ENCODE results near the gene SARNP. TPM values are rescaled to one million over a fixed set of nuclear protein-coding genes. Genes with fewer than 3 reads are reported as not detected.

SARNP gene
- total RNA-seq, 1 donor from 2014 or later, result 76.6 TPM

DNA sequence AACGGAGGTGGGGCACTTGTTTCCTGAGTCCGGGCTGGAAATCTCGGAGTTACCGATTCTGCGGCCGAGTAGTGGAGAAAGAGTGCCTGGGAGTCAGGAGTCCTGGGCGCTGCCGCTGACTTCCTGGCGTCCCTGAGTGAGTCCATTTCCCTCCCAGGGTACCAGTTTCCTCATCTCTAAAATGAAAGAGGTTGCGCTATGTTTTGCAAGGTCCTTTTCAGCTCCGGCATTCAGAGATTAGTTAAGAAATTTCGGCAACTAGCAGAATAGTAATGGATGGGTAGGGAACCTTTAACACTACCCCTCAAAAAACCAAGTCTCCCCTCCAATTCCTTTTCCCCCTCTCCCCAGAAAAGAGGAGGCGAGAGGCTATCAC, 101.0 kb downstream of the SARNP start:
- Mint-ChIP-seq H3K36me3 (ENCODE audit: low read depth, unreplicated experiment) (peaks cover 9% of the 10 kb centered on the region), H3K27me3 (ENCODE audit: unreplicated experiment) (peaks cover 27% of the 10 kb centered on the region), H3K4me3 (ENCODE audit: unreplicated experiment) (peak overlapping the region; percentile 94), H3K4me1 (ENCODE audit: unreplicated experiment) (peaks cover 29% of the 10 kb centered on the region), H3K9me3 (ENCODE audit: unreplicated experiment) (no peaks in the 10 kb centered on the region), H3K27ac (ENCODE audit: unreplicated experiment) (peak overlapping the region; percentile 84)
- TF ChIP-seq, protein P1, sequence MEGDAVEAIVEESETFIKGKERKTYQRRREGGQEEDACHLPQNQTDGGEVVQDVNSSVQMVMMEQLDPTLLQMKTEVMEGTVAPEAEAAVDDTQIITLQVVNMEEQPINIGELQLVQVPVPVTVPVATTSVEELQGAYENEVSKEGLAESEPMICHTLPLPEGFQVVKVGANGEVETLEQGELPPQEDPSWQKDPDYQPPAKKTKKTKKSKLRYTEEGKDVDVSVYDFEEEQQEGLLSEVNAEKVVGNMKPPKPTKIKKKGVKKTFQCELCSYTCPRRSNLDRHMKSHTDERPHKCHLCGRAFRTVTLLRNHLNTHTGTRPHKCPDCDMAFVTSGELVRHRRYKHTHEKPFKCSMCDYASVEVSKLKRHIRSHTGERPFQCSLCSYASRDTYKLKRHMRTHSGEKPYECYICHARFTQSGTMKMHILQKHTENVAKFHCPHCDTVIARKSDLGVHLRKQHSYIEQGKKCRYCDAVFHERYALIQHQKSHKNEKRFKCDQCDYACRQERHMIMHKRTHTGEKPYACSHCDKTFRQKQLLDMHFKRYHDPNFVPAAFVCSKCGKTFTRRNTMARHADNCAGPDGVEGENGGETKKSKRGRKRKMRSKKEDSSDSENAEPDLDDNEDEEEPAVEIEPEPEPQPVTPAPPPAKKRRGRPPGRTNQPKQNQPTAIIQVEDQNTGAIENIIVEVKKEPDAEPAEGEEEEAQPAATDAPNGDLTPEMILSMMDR (IDR thresholded peaks at IDR 0.05; ENCODE audit: unreplicated experiment), result no peak
- no peak for DNase-seq (ENCODE audit: low spot score)

DNA sequence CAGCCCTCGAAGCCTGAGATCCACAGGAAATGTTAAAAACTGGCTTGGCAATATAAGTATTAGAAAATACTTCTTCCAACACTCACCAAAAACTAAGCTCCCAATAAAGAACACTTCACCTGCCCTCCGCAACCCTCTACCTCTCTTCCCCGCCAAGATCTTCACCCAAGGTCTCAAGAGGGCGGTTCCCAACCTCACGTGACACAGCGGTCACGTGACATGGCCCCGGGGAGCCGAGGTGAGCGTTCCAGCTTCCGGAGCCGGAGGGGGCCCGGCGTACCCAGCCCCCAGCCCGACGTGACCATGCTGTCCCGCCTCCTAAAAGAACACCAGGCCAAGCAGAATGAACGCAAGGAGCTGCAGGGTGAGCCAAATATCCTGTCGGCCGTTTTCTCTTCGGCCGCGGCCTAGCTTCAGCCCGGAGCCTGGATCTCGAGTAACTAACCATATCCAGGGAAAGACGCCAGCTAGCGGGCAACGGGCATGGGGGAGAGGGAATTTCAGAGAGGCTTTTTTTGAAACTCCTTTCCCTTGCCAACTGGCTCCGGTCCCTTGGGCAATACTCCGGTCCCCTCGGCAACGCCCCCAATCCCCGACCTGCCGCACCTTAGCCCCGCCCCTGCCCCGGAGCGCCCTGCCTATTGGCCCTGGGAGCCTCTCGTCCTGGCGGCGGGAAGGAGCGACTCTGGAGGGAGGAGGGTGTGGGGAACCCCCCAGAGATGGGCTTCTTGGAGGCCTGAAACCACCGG, 101.5 kb downstream of the SARNP start, which contains the start of gene BLOC1S1:
TSS of gene BLOC1S1 (plus strand) at position 214 of the 749 bp plus-strand sequence. CDS start at position 220, 6 bp downstream.
- H3K36me3 Mint-ChIP-seq (ENCODE audit: low read depth, unreplicated experiment), result peaks cover 9% of the 10 kb centered on the region

DNA sequence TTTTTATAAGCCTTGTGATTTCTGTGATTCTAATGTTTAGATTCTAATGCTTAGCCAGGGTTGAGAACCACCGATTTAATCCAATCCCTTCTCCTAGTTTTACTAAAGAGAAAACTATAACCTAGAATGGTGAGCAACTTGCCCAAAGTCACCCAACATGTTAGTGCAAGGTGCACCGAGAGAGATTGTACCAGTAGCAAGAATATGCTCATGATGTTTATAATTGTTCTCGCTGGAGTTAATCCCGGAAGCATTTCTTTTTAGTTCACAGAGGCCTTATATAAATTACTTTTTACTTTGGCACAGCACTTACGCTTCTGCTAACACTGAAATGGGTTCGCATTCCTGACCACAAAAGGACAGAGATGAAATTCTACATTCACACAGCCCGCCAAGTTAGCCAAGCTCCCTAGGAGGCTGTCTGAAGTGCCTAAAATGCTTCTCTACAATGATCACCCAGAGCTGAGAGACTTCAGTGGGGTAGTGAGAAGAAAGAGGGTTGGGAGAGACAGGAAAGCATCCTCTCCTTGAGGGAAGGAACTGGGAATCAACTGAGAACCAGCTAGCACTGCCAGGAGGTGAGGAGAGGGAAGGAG, 102.3 kb downstream of the SARNP start:
- Mint-ChIP-seq H3K4me3 (ENCODE audit: unreplicated experiment) (peak overlapping the region; percentile 94), H3K27me3 (ENCODE audit: unreplicated experiment) (peaks cover 27% of the 10 kb centered on the region), H3K36me3 (ENCODE audit: low read depth, unreplicated experiment) (peaks cover 9% of the 10 kb centered on the region), H3K27ac (ENCODE audit: unreplicated experiment) (peak overlapping the region; percentile 96), H3K4me1 (ENCODE audit: unreplicated experiment) (peaks cover 29% of the 10 kb centered on the region), H3K9me3 (ENCODE audit: unreplicated experiment) (no peaks in the 10 kb centered on the region)
- DNase-seq (ENCODE audit: low spot score), result no peak
- TF ChIP-seq, protein P1 (IDR thresholded peaks at IDR 0.05; ENCODE audit: unreplicated experiment), result no peak

More for the DNA sequence above, 101.5 kb downstream of the SARNP start, which contains the start of gene BLOC1S1:
- Mint-ChIP-seq H3K4me3 (ENCODE audit: unreplicated experiment) (peak within 1 kb of the TSS; percentile 94), H3K9me3 (ENCODE audit: unreplicated experiment) (no peaks in the 10 kb centered on the region), H3K27ac (ENCODE audit: unreplicated experiment) (peak within 1 kb of the TSS; percentile 96), H3K27me3 (ENCODE audit: unreplicated experiment) (peaks cover 27% of the 10 kb centered on the region), H3K4me1 (ENCODE audit: unreplicated experiment) (peaks cover 29% of the 10 kb centered on the region)
- DNase-seq (ENCODE audit: low spot score), result peak; percentile 89
- TF ChIP-seq, protein P1 (IDR thresholded peaks at IDR 0.05; ENCODE audit: unreplicated experiment), result no peak

DNA sequence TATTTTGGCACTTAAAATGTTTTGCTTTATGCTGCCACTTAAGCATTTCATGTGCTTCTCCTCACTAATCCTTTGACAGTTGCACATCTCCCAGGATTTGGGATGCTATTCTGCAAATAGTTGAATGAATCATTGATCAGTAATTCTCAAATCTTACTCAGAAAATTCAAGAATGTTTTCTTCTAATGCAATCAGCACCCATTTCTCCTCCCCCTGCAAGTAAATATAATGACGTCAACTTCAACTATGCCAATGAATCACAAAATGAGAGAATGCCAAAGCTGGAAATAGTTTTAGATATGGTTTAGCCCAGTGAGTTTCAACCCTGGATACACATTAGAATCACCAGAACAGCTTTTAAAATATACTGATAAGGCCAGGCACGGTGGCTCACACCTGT, 103.8 kb downstream of the SARNP start:
- Mint-ChIP-seq H3K4me3 (ENCODE audit: unreplicated experiment) (no peak overlapping the region), H3K36me3 (ENCODE audit: low read depth, unreplicated experiment) (peaks cover 11% of the 10 kb centered on the region), H3K27ac (ENCODE audit: unreplicated experiment) (no peak overlapping the region), H3K9me3 (ENCODE audit: unreplicated experiment) (no peaks in the 10 kb centered on the region), H3K4me1 (ENCODE audit: unreplicated experiment) (peaks cover 34% of the 10 kb centered on the region), H3K27me3 (ENCODE audit: unreplicated experiment) (peaks cover 24% of the 10 kb centered on the region)
- DNase-seq (ENCODE audit: low spot score), result no peak
- TF ChIP-seq, protein P1 (IDR thresholded peaks at IDR 0.05; ENCODE audit: unreplicated experiment), result no peak

Data from endothelial cell (in vitro differentiated cells).